B cell (primary cell): Measurements from ENCODE around the gene ASIC4. TPM values are rescaled to one million over a fixed set of nuclear protein-coding genes. Genes with fewer than 3 reads are reported as not detected.

ENCODE experiments used
- ATAC-seq: fragments of 200-7000 bp; cut with Tn5 transposase; one replicate; pipeline ENCODE4 v1.10.0; 2021; ENCODE audit warnings: low read depth, mild to moderate bottlenecking, moderate number of reproducible peaks, moderate library complexity
- CTCF ChIA-PET: fragments of 350-600 bp; sonication (Branson Sonifier 250); formaldehyde crosslinking; loops from one replicate; lab custom pipeline; 2021; ENCODE audit warnings: antibody characterized with exemption, inconsistent platforms; lab: Charles Lee
- POLR2A ChIA-PET: fragments of 350-600 bp; sonication (Branson Sonifier 250); formaldehyde crosslinking; loops from one replicate; lab custom pipeline; 2021; ENCODE audit warnings: antibody characterized with exemption; lab: Charles Lee
- DNase-seq: peaks from one replicate; pipeline ENCODE4 v3.0.0; 2013
- H2AFZ ChIP-seq: 2 replicates; pipeline ENCODE4 v1.6.1; 2012; ENCODE audit warnings: mild to moderate bottlenecking, low read depth, low read length; ENCODE audit not compliant: insufficient read depth, poor library complexity, severe bottlenecking
- H3K27ac ChIP-seq, 2 donors: 1 replicate in 1 of 2; 2 replicates in 1 of 2; pipeline ENCODE4 v1.5.1; 2012 to 2013; ENCODE audit warnings: low read length in 2 of 2, mild to moderate bottlenecking in 2 of 2, moderate library complexity in 1 of 2
- H3K27me3 ChIP-seq, 4 experiments: fragments of 200-600 bp in 1 of 4; sonication (generic) in 1 of 4; replicated peaks in 1 of 4; 1 replicate in 2 of 4; 2 replicates in 2 of 4; pipeline versions ENCODE4 v1.6.1 to v1.7.0; 2013 to 2016; ENCODE audit warnings: low read length in 3 of 4, mild to moderate bottlenecking in 2 of 4, mixed read lengths in 1 of 4, moderate library complexity in 1 of 4; ENCODE audit not compliant: insufficient read depth in 4 of 4, control insufficient read depth in 3 of 4; ENCODE audit errors: control extremely low read depth in 1 of 4
- H3K36me3 ChIP-seq, 2 experiments: replicated peaks in 1 of 2; 1 replicate in 1 of 2; 2 replicates in 1 of 2; pipeline versions ENCODE4 v1.6.1 to v1.7.1; 2013; ENCODE audit warnings: low read length in 1 of 2; ENCODE audit not compliant: insufficient read depth in 2 of 2, control insufficient read depth in 1 of 2; ENCODE audit errors: control extremely low read depth in 1 of 2, extremely low read depth in 1 of 2
- H3K4me1 ChIP-seq, 2 donors: fragments of 200-600 bp in 1 of 2; sonication (generic) in 1 of 2; 1 replicate in 1 of 2; 2 replicates in 1 of 2; pipeline versions ENCODE4 v1.5.1 to v1.6.1; 2013 to 2017; ENCODE audit warnings: low read length in 2 of 2; ENCODE audit not compliant: control insufficient read depth in 2 of 2, insufficient read depth in 2 of 2
- H3K4me2 ChIP-seq: replicated peaks from 2 replicates; pipeline ENCODE3; 2012; ENCODE audit warnings: mild to moderate bottlenecking, low read depth, low read length; ENCODE audit not compliant: poor library complexity, severe bottlenecking
- H3K4me3 ChIP-seq, 5 experiments: fragments of 200-600 bp in 1 of 5; sonication (generic) in 1 of 5; 1 replicate in 3 of 5; 2 replicates in 2 of 5; pipeline versions ENCODE4 v1.5.1 to v1.7.0; 2011 to 2016; ENCODE audit warnings: low read length in 4 of 5, mild to moderate bottlenecking in 4 of 5, low read depth in 2 of 5, control low read depth in 1 of 5, moderate library complexity in 1 of 5; ENCODE audit not compliant: insufficient read depth in 1 of 5; ENCODE audit errors: control extremely low read depth in 1 of 5, extremely low read depth in 1 of 5
- H3K79me2 ChIP-seq: fragments of 200-600 bp; sonication (generic); one replicate; pipeline ENCODE4 v1.6.0; 2016; ENCODE audit warnings: low read length; ENCODE audit not compliant: control insufficient read depth, insufficient read depth
- H3K9ac ChIP-seq: fragments of 200-600 bp; sonication (generic); 2 replicates; pipeline ENCODE4 v1.6.1; 2017; ENCODE audit warnings: mild to moderate bottlenecking, low read length, moderate library complexity
- H3K9me3 ChIP-seq, 3 donors: one replicate each; pipeline versions ENCODE4 v1.6.1 to v1.7.1; 2013; ENCODE audit warnings: low read length in 2 of 3; ENCODE audit not compliant: control insufficient read depth in 2 of 3, insufficient read depth in 1 of 3; ENCODE audit errors: control extremely low read depth in 1 of 3
- H4K20me1 ChIP-seq: 2 replicates; pipeline ENCODE4 v1.6.0; 2012; ENCODE audit warnings: mild to moderate bottlenecking, low read length; ENCODE audit not compliant: insufficient read depth, control insufficient read depth, poor library complexity, severe bottlenecking
- H3K27ac Mint-ChIP-seq: one replicate; pipeline ENCODE4 v1.8.0; 2021; ENCODE audit warnings: mixed read lengths
- H3K27me3 Mint-ChIP-seq: one replicate; pipeline ENCODE4 v1.8.0; 2021; ENCODE audit warnings: mixed read lengths
- H3K4me1 Mint-ChIP-seq: one replicate; pipeline ENCODE4 v1.8.0; 2021; ENCODE audit warnings: mixed read lengths
- H3K4me3 Mint-ChIP-seq: one replicate; pipeline ENCODE4 v1.8.0; 2021; ENCODE audit warnings: mixed read lengths
- H3K9me3 Mint-ChIP-seq: one replicate; pipeline ENCODE4 v1.8.0; 2022; ENCODE audit warnings: mixed read lengths; ENCODE audit not compliant: insufficient read depth
- EZH2 ChIP-seq: IDR thresholded peaks from 2 replicates; pipeline ENCODE4 v1.6.1; 2012; ENCODE audit warnings: borderline replicate concordance, low read depth, mild to moderate bottlenecking, moderate library complexity, low read length; ENCODE audit not compliant: insufficient read depth, poor library complexity, severe bottlenecking
- WGBS: methylation state at CpG from one replicate; pipeline ENCODE4 v1.1.5; 2013; ENCODE audit warnings: missing lambda C conversion rate; ENCODE audit not compliant: insufficient coverage; 5-methylcytosine and 5-hydroxymethylcytosine counted together
- intact Hi-C: fragments of 100-400 bp; cut with micrococcal nuclease; formaldehyde crosslinking; loops from one replicate; pipeline ENCODE4 v1.10.0; 2022
- polyA plus RNA-seq: library from polyadenylated mRNA; depleted of rRNA; stranded (reverse); fragments of >200 nt; gene quantifications from 2 replicates; pipeline ENCODE4 v1.2.3, GENCODE V29; 2012
- total RNA-seq, 2 donors: library from RNA; stranded (reverse); fragments of 120-200 nt in 1 of 2; gene quantifications; 1 replicate in 1 of 2; 2 replicates in 1 of 2; pipeline versions ENCODE4 v1.2.3 to v1.2.4, GENCODE V29; 2013 to 2022
- TF ChIP-seq, protein P1 (sequence below): fragments of 200-600 bp; IDR thresholded peaks from one replicate; pipeline ENCODE4 v1.8.0; 2022; ENCODE audit warnings: antibody characterized with exemption, mild to moderate bottlenecking

Gene ASIC4
- total and polyA plus RNA-seq, 2 donors (not counting 1 experiment from before 2014, with no cell fraction given), result not detected

DNA sequence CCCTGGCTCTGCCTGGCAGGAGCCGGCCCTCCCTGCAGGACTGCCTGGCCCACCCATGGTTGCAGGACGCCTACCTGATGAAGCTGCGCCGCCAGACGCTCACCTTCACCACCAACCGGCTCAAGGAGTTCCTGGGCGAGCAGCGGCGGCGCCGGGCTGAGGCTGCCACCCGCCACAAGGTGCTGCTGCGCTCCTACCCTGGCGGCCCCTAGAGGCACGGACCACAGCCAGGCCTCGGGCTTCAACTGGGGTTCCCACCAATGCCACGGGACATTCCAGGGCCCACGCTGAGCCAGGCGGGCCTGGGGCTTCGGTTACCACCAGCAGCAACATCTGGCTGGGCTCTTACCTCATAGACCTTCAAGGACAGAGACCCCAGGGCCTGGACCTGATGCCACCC is 21.7 kb upstream of the ASIC4 start:
- Histone ChIP-seq H3K79me2 (no peaks in the 10 kb centered on the region), H3K9me3 (peaks cover 0 to 17% (median 0%) of the 10 kb centered on the region in 3 donors), H3K27me3 (peaks cover 0 to 67% (median 30%) of the 10 kb centered on the region in 4 experiments), H3K36me3 (no peaks in the 10 kb centered on the region), H3K4me3 (no peak overlapping the region), H3K27ac (no peak overlapping the region), H3K4me1 (peaks cover 21 to 25% of the 10 kb centered on the region in 2 donors), H3K9ac (no peak overlapping the region), H2AFZ (no peak overlapping the region), H4K20me1 (no peaks in the 10 kb centered on the region), H3K4me2 (no peak overlapping the region)
- intact Hi-C loops, result no loop called here
- no peak for DNase-seq
- H3K4me1 Mint-ChIP-seq, result peaks cover 12% of the 10 kb centered on the region
- H3K4me3 Mint-ChIP-seq, result no peak overlapping the region
- no peaks in the 10 kb centered on the region for H3K9me3 Mint-ChIP-seq
- CTCF ChIA-PET, result interaction anchor here (1.2 to 10.4 kb wide), 2 partner anchors 37 to 68 kb away, joined by 5 to 123 read pairs; no protein-coding TSS in a partner anchor
- peaks cover 51% of the 10 kb centered on the region for H3K27me3 Mint-ChIP-seq
- POLR2A ChIA-PET, result no interaction called here
- WGBS, result 72% methylated on average over 20 of the region's 20 CpGs
- H3K27ac Mint-ChIP-seq, result no peak overlapping the region
- TF ChIP-seq EZH2, result no peak
- TF ChIP-seq, protein P1, sequence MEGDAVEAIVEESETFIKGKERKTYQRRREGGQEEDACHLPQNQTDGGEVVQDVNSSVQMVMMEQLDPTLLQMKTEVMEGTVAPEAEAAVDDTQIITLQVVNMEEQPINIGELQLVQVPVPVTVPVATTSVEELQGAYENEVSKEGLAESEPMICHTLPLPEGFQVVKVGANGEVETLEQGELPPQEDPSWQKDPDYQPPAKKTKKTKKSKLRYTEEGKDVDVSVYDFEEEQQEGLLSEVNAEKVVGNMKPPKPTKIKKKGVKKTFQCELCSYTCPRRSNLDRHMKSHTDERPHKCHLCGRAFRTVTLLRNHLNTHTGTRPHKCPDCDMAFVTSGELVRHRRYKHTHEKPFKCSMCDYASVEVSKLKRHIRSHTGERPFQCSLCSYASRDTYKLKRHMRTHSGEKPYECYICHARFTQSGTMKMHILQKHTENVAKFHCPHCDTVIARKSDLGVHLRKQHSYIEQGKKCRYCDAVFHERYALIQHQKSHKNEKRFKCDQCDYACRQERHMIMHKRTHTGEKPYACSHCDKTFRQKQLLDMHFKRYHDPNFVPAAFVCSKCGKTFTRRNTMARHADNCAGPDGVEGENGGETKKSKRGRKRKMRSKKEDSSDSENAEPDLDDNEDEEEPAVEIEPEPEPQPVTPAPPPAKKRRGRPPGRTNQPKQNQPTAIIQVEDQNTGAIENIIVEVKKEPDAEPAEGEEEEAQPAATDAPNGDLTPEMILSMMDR, result no peak
- ATAC-seq, result no peak

DNA sequence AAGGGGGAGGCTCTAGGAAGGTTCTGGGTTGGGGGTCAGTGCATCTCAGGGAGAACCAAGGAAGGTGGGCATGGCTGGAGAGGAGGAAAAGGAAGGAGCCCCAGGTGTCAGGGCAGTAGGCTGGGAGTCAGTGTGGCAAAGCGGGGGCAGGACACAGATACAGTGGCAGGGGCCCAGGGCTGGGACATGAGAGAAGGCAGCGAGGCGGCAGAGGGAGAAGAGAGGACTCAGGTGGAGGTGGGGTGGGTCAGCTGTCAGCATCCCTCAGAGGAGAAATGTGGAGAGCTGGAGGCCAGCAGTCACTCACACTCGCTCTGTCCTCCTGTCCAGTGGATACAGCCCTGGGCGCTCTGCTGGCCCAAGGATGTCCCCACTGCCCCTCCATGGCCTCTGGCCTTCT is 21.2 kb upstream of the ASIC4 start:
- intact Hi-C loops, result no loop called here
- no peak overlapping the region for H3K4me2 ChIP-seq
- no peaks in the 10 kb centered on the region for H4K20me1 ChIP-seq
- ATAC-seq (no peak), DNase-seq (no peak)
- ChIA-PET CTCF (interaction anchor here (10.4 kb wide), 1 partner anchor 36 kb away, joined by 123 read pairs; no protein-coding TSS in a partner anchor), POLR2A (no interaction called here)
- no peak overlapping the region for H2AFZ ChIP-seq
- Mint-ChIP-seq H3K9me3 (no peaks in the 10 kb centered on the region), H3K27ac (no peak overlapping the region), H3K4me1 (peaks cover 13% of the 10 kb centered on the region), H3K4me3 (no peak overlapping the region), H3K27me3 (peaks cover 47% of the 10 kb centered on the region)
- no peak overlapping the region for H3K9ac ChIP-seq
- H3K27ac ChIP-seq, result no peak overlapping the region
- no peaks in the 10 kb centered on the region for H3K36me3 ChIP-seq
- H3K4me1 ChIP-seq, result peaks cover 26 to 29% of the 10 kb centered on the region in 2 donors
- H3K79me2 ChIP-seq, result peaks cover 2% of the 10 kb centered on the region
- TF ChIP-seq, protein P1, result no peak
- H3K27me3 ChIP-seq, result peaks cover 0 to 71% (median 33%) of the 10 kb centered on the region in 4 experiments
- no peak overlapping the region for H3K4me3 ChIP-seq
- 100% methylated on average over 3 of the region's 5 CpGs for WGBS
- peaks cover 0 to 19% (median 0%) of the 10 kb centered on the region in 3 donors for H3K9me3 ChIP-seq
